HepG2 (cell line): Measurements from ENCODE around the gene S1PR5. TPM values are rescaled to one million over a fixed set of nuclear protein-coding genes. Genes with fewer than 3 reads are reported as not detected.
A peak's percentile ranks its signal among the peaks of the same experiment; 100 is the strongest.

Source experiments
- CEBPG ChIP-seq: IDR thresholded peaks from 2 replicates; pipeline ENCODE4 v1.6.1; 2016
- HNRNPH1 ChIP-seq: fragments of 200-400 bp; formaldehyde crosslinking; optimal IDR thresholded peaks from 2 replicates; pipeline ENCODE3; 2017; ENCODE audit warnings: mild to moderate bottlenecking, low read depth, low read length
- KMT2B ChIP-seq: IDR thresholded peaks from 2 replicates; pipeline ENCODE4 v1.6.1; 2016; ENCODE audit warnings: missing genetic modification reagents, missing compliant biosample characterization
- NRL ChIP-seq: sonication (generic); formaldehyde crosslinking; IDR thresholded peaks from 2 replicates; pipeline ENCODE4 v1.5.0; 2020; ENCODE audit warnings: missing genetic modification reagents, mild to moderate bottlenecking, moderate library complexity, borderline replicate concordance
- TCF12 ChIP-seq, 2 experiments: fragments of 450-650 bp in 1 of 2; sonication (generic) in 1 of 2; formaldehyde crosslinking in 1 of 2; IDR thresholded peaks; 2 replicates each; pipeline versions ENCODE4 v1.6.1 to v1.8.0; 2017 to 2022; ENCODE audit warnings: antibody characterized with exemption in 1 of 2, mild to moderate bottlenecking in 1 of 2, missing genetic modification reagents in 1 of 2, moderate library complexity in 1 of 2
- ZNF572 ChIP-seq: sonication (generic); formaldehyde crosslinking; IDR thresholded peaks from 2 replicates; pipeline ENCODE4 v1.5.1; 2020; ENCODE audit warnings: mild to moderate bottlenecking, missing genetic modification reagents
- ZNF775 ChIP-seq: sonication (generic); formaldehyde crosslinking; IDR thresholded peaks from 2 replicates; pipeline ENCODE4 v1.4.0; 2020; ENCODE audit warnings: missing genetic modification reagents, mild to moderate bottlenecking, moderate library complexity, borderline replicate concordance
- polyA plus RNA-seq, 8 experiments: library from polyadenylated mRNA; depleted of rRNA in 3 of 8; stranded (reverse) in 7 of 8; unstranded in 1 of 8; fragments of >200 nt; fragmentation: Illumina TruSeq in 4 of 8; extraction: Trizol in 4 of 8; gene quantifications; 2 replicates each; pipeline versions ENCODE4 v1.2.1 to v1.2.3, GENCODE V29; 2011 to 2016; ENCODE audit warnings: low read depth in 4 of 8, missing spikeins in 1 of 8, mixed read lengths in 1 of 8; ENCODE audit not compliant: insufficient read depth in 1 of 8
- total RNA-seq, 5 experiments: library from RNA; depleted of rRNA; stranded (reverse); fragments of >200 nt; fragmentation: Illumina TruSeq; extraction: Trizol; gene quantifications; 2 replicates each; pipeline ENCODE4 v1.2.3, GENCODE V29; 2016; ENCODE audit warnings: low read depth in 1 of 5
- TF ChIP-seq, protein P1 (sequence below): sonication (generic); formaldehyde crosslinking; IDR thresholded peaks from 2 replicates; pipeline ENCODE4 v1.4.0; 2020; ENCODE audit warnings: mild to moderate bottlenecking, missing genetic modification reagents, borderline replicate concordance
- TF ChIP-seq, protein P2 (sequence below): sonication (generic); formaldehyde crosslinking; IDR thresholded peaks from 2 replicates; pipeline ENCODE4 v1.4.0; 2020; ENCODE audit warnings: mild to moderate bottlenecking, missing genetic modification reagents
- TF ChIP-seq, protein P3 (sequence below), 2 experiments: sonication (generic) in 1 of 2; formaldehyde crosslinking in 1 of 2; IDR thresholded peaks; 2 replicates each; pipeline versions ENCODE4 v1.4.0 to v1.6.1; 2016 to 2020; ENCODE audit warnings: borderline replicate concordance in 1 of 2, low read depth in 1 of 2, mild to moderate bottlenecking in 1 of 2, missing genetic modification reagents in 1 of 2

Gene S1PR5
- total and polyA plus RNA-seq, 2 of the 13 experiments (the other 11 are each of a cell fraction or from before 2014, with no cell fraction given) = 0.04 TPM; not detected in 1

DNA sequence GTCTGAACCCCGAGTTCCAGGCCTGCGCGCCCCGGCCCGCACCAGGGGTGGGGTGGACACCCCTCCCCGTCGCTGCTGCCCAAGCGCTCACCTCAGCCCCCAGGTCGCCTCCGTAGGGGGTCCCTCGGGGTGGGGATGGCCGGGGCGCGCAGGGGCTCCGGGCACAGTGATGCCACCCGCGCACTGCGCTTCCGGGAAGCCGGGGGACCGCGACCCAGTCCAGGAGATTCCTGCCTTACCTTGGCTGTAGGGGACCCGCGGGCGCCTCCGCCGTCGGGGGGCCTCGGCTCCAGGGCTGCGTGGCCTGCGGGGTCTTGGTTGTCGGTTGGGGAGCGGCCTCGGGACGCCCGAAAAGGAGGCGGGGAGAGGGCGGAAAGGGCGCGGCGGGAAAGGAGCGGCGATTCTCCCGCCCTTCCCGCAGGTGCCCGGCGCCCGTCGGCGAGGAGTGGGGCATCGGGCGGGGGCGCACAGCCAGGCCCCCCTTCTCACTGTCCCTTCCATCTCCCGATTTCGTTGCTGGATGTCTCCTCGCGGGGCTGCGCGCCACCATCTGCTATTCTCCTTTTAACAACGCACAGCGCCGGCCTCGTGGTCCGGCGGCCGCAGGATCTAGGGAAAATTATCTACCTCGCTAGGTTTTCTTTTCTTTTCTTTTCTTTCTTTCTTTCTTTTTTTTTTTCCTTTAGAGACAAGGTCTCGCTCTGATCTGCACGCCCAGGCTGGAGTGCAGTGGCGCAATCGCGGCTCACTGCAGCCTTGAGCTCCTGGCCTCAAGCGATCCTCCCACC, 14.1 kb downstream of the S1PR5 start, which contains the start of gene KEAP1 (continued):
- TF ChIP-seq ZNF572 = no peak
- TF ChIP-seq, protein P1, sequence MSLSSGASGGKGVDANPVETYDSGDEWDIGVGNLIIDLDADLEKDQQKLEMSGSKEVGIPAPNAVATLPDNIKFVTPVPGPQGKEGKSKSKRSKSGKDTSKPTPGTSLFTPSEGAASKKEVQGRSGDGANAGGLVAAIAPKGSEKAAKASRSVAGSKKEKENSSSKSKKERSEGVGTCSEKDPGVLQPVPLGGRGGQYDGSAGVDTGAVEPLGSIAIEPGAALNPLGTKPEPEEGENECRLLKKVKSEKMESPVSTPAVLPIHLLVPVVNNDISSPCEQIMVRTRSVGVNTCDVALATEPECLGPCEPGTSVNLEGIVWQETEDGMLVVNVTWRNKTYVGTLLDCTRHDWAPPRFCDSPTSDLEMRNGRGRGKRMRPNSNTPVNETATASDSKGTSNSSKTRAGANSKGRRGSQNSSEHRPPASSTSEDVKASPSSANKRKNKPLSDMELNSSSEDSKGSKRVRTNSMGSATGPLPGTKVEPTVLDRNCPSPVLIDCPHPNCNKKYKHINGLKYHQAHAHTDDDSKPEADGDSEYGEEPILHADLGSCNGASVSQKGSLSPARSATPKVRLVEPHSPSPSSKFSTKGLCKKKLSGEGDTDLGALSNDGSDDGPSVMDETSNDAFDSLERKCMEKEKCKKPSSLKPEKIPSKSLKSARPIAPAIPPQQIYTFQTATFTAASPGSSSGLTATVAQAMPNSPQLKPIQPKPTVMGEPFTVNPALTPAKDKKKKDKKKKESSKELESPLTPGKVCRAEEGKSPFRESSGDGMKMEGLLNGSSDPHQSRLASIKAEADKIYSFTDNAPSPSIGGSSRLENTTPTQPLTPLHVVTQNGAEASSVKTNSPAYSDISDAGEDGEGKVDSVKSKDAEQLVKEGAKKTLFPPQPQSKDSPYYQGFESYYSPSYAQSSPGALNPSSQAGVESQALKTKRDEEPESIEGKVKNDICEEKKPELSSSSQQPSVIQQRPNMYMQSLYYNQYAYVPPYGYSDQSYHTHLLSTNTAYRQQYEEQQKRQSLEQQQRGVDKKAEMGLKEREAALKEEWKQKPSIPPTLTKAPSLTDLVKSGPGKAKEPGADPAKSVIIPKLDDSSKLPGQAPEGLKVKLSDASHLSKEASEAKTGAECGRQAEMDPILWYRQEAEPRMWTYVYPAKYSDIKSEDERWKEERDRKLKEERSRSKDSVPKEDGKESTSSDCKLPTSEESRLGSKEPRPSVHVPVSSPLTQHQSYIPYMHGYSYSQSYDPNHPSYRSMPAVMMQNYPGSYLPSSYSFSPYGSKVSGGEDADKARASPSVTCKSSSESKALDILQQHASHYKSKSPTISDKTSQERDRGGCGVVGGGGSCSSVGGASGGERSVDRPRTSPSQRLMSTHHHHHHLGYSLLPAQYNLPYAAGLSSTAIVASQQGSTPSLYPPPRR = peak; percentile 5; the same call in 1 of the 2 replicates
- TF ChIP-seq, protein P2, sequence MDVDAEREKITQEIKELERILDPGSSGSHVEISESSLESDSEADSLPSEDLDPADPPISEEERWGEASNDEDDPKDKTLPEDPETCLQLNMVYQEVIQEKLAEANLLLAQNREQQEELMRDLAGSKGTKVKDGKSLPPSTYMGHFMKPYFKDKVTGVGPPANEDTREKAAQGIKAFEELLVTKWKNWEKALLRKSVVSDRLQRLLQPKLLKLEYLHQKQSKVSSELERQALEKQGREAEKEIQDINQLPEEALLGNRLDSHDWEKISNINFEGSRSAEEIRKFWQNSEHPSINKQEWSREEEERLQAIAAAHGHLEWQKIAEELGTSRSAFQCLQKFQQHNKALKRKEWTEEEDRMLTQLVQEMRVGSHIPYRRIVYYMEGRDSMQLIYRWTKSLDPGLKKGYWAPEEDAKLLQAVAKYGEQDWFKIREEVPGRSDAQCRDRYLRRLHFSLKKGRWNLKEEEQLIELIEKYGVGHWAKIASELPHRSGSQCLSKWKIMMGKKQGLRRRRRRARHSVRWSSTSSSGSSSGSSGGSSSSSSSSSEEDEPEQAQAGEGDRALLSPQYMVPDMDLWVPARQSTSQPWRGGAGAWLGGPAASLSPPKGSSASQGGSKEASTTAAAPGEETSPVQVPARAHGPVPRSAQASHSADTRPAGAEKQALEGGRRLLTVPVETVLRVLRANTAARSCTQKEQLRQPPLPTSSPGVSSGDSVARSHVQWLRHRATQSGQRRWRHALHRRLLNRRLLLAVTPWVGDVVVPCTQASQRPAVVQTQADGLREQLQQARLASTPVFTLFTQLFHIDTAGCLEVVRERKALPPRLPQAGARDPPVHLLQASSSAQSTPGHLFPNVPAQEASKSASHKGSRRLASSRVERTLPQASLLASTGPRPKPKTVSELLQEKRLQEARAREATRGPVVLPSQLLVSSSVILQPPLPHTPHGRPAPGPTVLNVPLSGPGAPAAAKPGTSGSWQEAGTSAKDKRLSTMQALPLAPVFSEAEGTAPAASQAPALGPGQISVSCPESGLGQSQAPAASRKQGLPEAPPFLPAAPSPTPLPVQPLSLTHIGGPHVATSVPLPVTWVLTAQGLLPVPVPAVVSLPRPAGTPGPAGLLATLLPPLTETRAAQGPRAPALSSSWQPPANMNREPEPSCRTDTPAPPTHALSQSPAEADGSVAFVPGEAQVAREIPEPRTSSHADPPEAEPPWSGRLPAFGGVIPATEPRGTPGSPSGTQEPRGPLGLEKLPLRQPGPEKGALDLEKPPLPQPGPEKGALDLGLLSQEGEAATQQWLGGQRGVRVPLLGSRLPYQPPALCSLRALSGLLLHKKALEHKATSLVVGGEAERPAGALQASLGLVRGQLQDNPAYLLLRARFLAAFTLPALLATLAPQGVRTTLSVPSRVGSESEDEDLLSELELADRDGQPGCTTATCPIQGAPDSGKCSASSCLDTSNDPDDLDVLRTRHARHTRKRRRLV = no peak
- no peak for TF ChIP-seq ZNF775 (CRISPR knock-in tag)
- no peak; the same call in 1 of the 2 replicates for TF ChIP-seq NRL (CRISPR knock-in tag)
- TF ChIP-seq, protein P3, sequence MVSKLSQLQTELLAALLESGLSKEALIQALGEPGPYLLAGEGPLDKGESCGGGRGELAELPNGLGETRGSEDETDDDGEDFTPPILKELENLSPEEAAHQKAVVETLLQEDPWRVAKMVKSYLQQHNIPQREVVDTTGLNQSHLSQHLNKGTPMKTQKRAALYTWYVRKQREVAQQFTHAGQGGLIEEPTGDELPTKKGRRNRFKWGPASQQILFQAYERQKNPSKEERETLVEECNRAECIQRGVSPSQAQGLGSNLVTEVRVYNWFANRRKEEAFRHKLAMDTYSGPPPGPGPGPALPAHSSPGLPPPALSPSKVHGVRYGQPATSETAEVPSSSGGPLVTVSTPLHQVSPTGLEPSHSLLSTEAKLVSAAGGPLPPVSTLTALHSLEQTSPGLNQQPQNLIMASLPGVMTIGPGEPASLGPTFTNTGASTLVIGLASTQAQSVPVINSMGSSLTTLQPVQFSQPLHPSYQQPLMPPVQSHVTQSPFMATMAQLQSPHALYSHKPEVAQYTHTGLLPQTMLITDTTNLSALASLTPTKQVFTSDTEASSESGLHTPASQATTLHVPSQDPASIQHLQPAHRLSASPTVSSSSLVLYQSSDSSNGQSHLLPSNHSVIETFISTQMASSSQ (IDR thresholded peaks at IDR 0.05; ENCODE audit: low read depth) = no peak
- TF ChIP-seq, protein P3 (CRISPR knock-in tag; IDR thresholded peaks at IDR 0.05; ENCODE audit: borderline replicate concordance) = peak; percentile 17; the same call in 1 of the 2 replicates
- peak; percentile 89 for TF ChIP-seq CEBPG (CRISPR knock-in tag)
- TF ChIP-seq HNRNPH1 = no peak
- no peak for TF ChIP-seq TCF12 (IDR thresholded peaks at IDR 0.05)
- 0 out of 2 replicates have a peak, but pooled peaks have one; percentile 9 for TF ChIP-seq TCF12 (CRISPR knock-in tag; IDR thresholded peaks at IDR 0.05)
- TF ChIP-seq KMT2B (CRISPR knock-in tag) = no peak
